HG03025 (cell line): ENCODE data around the gene MEOX1.

ENCODE experiments used
- ATAC-seq: cut with Tn5 transposase; IDR thresholded peaks from one replicate; pipeline ENCODE4 v1.9.1; 2021; ENCODE audit warnings: mild to moderate bottlenecking, moderate library complexity; ENCODE audit not compliant: unreplicated experiment, low FRiP score

MEOX1 gene

DNA sequence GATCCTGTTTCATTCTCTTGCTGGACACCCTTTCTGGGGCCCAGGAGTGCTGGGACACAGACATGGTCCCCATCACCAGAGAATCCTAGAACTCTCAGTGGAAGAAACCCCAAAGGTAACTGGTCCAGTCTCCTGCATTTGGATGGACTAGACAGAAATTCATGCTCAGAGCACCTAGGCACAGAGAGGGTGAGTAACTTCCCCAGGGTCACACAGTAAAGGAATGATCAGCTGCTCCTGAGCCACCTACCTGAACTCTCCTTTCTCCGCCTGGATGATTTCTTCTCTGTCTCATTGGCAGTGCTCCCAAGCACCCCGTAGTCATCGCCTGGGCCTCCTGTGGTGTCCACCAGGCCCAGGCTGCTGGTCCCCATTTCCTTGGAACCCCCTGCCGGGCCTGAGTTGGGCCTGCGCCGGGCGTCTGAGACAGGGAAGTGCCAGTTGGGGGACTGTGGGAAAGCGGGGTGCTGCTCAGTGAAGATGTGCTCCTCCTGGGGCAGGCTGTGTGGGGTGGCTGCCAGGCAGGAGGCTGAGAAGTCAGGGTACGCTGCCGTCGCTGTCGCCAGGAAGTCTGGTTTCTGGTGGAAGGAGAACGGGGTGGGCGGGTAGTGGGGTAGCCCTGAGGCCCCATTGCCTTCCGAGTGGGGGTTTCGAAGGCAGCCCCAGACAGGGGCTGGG is 767 bp downstream of the MEOX1 start:
- no peak for ATAC-seq

DNA sequence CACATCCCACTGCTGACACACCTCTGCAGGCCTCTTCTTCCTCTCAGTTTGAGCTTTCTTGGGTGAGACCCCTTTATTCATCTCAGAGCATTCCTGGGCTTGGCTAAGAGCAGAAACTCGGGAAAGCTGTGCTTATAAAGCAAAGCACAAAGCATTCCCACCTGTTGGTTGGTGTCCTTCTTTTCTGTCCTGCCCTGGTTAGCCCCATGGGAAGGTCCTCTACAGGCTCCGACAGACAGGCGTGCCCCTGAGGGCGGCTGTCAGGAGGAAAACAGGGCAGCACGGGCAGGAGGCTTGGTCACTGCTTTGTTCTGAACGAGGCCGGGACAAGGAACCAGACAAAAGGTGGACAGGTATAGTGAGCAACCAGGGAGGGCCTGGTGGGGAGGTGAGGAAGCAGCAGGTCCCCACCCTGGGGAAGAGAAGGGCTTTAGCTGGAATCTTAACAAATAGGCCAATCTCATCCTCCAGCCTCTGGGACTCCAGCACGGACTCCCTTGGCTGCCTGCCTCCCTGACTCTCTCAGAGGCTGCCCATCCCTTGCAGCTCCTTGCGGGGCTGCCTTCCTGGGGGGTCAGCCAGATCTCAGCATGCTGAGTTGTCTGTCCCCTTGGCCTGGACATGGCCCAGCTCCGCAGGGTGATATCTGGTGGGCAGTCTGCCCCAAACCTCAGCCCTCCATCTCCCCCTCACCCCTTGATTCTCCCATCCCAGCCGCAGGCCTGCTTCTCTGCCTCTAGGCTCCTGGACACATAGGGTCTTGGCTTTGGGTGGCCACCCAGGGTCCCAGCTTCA is 1.7 kb downstream of the MEOX1 start:
- ATAC-seq = no peak

- ATAC-seq = no peak
These were observed 2.8 kb downstream of the MEOX1 start for GRCh38 chr17:43658900-43659299.

DNA sequence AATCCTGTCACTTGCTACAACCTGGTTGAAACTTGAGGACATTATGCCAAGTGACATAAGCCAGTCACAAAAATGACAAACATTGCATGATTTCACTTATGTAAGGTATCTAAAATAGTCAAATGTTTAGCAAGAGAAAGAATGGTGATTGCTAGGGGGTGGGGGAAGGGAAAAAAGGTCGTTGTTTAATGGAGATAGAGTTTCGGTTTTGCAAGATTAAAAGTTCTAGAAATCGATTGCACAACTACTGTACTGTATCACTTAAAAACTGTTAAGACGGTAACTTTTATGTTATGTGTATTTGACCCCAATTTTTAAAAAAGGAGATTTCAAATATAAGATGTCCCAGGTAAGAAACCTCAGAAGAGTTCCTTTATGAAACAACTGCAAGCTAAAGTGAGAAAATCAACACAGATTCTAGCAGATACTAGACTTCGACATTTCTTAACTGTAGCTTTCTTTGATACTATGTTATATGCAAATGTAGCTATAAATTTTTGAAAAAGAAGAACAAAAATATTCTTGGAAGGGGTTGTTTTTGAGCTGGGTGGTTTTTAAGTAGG is 5.9 kb downstream of the MEOX1 start:
- no peak for ATAC-seq

- no peak for ATAC-seq
These were observed 9.6 kb downstream of the MEOX1 start for GRCh38 chr17:43652124-43652480.

- no peak for ATAC-seq
These were observed 11.3 kb downstream of the MEOX1 start for GRCh38 chr17:43650471-43650870.

- no peak for ATAC-seq
These were observed 12.8 kb downstream of the MEOX1 start for GRCh38 chr17:43648916-43649315.

GRCh38 chr17:43645765-43646481 is 15.8 kb downstream of the MEOX1 start:
- ATAC-seq = no peak

DNA sequence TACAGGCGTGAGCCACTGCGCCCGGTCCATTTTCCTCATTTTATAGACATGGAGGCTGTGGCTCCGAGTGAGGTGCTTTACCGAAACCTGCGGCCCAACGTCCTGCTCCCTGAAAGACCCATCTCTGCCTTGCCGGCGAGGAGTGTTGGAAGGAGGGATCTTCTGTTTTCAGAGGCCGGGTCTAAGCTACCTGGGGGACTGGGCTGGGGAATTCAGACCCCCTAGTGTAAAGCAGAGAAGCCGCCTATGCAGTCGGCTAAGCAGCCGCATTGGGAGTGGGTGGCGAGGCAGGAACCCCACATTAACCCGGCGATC is 16.3 kb downstream of the MEOX1 start:
- ATAC-seq = no peak

GRCh38 chr17:43644081-43644480 is 17.6 kb downstream of the MEOX1 start:
- ATAC-seq = no peak

DNA sequence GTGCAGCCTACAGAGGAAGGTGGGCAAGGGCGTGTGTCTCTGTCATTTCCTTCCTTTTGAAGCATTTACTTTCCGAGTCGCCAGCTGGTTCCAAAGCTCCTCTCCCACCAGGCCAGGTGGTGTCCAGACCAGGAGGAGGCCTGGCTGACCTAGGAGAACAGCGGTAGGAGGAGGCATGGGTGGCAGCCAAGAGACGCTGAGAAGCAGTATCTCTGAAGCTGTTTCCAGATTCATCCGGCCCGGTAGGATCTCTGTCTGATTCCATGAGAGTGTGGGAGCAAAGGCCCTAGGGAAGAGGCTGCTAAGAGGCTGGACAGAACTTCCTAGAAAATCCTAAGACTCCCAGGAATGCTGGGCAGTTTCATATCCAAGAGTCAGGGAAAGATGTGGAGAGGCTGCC is 20.3 kb downstream of the MEOX1 start:
- ATAC-seq = no peak

DNA sequence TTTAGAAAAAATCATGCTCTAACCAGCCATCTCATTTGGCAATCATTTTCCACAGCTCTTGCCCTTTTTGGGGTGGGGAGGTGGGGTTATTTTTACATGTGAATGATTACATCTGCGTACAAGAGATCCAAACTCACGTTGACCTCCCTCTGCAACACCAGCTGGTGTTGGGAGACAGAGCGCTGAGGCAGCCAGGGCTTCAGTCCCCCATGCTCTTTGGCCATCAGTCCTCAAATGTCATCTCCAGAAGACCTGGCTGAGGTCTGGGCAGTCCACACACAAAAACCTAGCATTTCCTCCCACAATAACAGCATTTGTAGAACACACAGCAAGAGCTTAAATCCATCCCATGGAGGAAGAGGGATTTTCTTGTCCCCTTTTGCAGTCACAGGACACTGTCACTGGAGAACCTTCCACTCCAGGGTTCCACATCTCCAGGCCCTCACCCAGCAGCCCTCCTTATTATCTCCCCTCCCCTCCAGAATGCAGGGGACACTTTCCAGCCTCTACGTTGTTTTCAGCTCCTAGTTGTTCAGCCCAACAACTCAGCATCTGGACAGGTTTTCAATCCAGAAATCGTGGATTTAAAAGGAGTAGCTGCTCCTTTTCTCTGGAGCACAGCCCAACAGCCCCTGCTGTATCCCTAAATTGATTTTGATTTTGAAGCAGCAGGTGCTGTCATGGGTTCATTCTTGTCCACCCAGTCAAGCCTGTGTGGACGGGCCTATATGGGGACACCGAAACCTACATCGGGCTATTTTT is 21.1 kb downstream of the MEOX1 start:
- ATAC-seq = no peak

DNA sequence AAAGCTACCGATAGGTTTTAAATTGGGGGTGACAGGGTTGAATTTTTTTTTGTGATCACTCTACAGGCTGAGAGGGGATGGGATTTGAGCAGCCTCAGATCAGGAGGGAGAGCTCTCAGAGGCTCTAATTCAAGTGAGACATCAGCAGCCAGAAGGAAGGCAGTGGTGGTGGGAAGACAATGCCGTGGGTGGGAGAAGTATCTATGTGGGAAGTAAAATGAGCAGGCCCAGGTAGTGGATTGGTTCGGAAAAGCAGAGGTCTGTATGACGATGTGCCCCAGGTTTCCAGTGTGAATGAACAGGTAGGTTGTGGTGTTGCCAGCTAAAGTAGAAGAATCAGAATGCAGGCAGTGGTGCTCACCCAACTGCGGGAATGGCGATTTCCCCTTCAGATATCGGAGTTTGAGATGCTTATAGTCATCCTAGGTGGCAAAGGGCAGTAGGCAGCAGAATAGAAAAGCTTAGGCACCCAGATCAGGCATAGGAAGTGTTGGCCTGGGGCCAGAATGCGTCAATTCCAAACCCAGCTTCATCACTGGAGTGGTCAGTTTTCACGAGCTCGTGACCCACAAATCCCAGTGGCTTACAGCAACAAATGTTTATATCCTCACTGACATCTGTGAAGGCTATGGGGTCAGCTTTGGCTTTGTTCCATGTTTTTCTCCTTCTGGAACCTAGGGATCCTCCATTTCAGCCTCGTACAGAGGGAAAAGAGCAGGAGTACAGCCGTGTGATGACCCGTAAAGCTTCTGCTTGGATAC is 24.0 kb downstream of the MEOX1 start:
- ATAC-seq = no peak

DNA sequence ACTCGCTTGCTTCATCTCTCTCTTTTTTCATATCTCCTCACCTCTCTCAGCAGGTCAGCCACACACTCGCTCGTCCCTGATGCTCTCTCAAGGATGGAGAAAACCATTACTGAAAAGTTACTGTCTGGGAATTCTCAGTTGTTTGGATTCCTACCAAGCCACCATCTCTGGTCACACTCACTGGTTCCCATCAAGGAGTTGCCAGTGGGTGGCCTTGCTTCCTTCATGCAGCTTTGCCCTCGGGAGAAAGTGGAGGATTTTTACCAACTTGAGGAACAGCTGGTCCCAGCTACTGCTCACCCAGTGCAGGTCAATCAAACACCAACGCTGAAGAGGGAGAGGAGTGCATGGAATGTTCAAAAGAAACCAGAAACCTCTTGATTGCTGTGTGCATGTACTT is 25.3 kb downstream of the MEOX1 start:
- no peak for ATAC-seq

DNA sequence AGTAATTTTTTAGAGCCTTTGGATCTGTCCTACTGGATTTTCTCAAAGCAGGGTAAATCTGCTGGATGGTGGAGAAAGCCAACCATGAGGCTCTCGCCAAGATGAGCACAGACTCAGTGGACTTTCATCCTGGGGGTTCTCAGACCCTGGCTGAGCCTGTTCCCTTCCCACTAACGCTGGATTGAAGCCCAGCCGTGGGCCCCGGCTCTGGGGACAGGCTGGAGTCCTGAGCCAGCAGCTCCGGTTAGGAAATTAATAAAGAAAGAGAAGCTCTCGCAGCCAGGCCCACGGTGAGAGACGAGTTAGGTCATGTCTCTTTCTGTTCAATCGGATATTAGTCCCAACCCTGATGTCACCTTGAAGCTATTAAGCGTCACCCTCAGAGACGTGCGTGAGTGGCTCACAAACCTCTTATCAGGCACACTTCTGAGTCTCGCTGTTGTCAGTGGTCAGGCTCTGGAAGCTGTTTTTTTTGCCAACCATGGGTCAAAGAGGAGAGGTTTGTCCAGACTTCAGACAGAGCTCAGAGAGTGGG is 27.1 kb downstream of the MEOX1 start:
- ATAC-seq = no peak

GRCh38 chr17:43632221-43632620 is 29.5 kb downstream of the MEOX1 start:
- no peak for ATAC-seq

- ATAC-seq = no peak
These were observed 30.3 kb downstream of the MEOX1 start for GRCh38 chr17:43631429-43631828.

- no peak for ATAC-seq
These were observed 33.6 kb downstream of the MEOX1 start for GRCh38 chr17:43628089-43628650.

- ATAC-seq = no peak
These were observed 34.1 kb downstream of the MEOX1 start for GRCh38 chr17:43627653-43628052.
